SJCRH30 (cell line): ENCODE results near the gene RUNX1. TPM values are rescaled to one million over a fixed set of nuclear protein-coding genes. Genes with fewer than 3 reads are reported as not detected.

ENCODE experiments used
- DNase-seq, 2 experiments: peaks; one replicate each; pipeline ENCODE4 v3.0.0-alpha.2; 2015 to 2020
- H3K27ac ChIP-seq: fragments of 250-450 bp; sonication (Bioruptor Pico); 2 replicates; pipeline ENCODE4 v1.5.1; 2020; ENCODE audit warnings: mild to moderate bottlenecking, moderate library complexity
- H3K27me3 ChIP-seq: fragments of 250-450 bp; sonication (Bioruptor Pico); 2 replicates; pipeline ENCODE4 v1.5.1; 2020; ENCODE audit warnings: mild to moderate bottlenecking, moderate library complexity
- H3K36me3 ChIP-seq: fragments of 250-450 bp; sonication (Bioruptor Pico); 2 replicates; pipeline ENCODE4 v1.5.1; 2020; ENCODE audit warnings: mild to moderate bottlenecking, moderate library complexity
- H3K4me1 ChIP-seq: fragments of 250-450 bp; sonication (Bioruptor Pico); 2 replicates; pipeline ENCODE4 v1.5.1; 2020; ENCODE audit warnings: mild to moderate bottlenecking, moderate library complexity
- H3K4me3 ChIP-seq: fragments of 250-450 bp; sonication (Bioruptor Pico); 2 replicates; pipeline ENCODE4 v1.5.1; 2020; ENCODE audit warnings: mild to moderate bottlenecking, moderate library complexity
- H3K9me3 ChIP-seq: fragments of 250-450 bp; sonication (Bioruptor Pico); replicated peaks from 2 replicates; pipeline ENCODE4 v1.5.1; 2020; ENCODE audit warnings: mild to moderate bottlenecking, moderate library complexity
- total RNA-seq: library from RNA; depleted of rRNA; stranded (reverse); fragments of >200 nt; shearing (Covaris generic); gene quantifications from 2 replicates; pipeline ENCODE4 v1.2.3, GENCODE V29; 2014

Gene RUNX1
- total RNA-seq, 1 experiment from 2014 or later: 23.7 TPM

DNA sequence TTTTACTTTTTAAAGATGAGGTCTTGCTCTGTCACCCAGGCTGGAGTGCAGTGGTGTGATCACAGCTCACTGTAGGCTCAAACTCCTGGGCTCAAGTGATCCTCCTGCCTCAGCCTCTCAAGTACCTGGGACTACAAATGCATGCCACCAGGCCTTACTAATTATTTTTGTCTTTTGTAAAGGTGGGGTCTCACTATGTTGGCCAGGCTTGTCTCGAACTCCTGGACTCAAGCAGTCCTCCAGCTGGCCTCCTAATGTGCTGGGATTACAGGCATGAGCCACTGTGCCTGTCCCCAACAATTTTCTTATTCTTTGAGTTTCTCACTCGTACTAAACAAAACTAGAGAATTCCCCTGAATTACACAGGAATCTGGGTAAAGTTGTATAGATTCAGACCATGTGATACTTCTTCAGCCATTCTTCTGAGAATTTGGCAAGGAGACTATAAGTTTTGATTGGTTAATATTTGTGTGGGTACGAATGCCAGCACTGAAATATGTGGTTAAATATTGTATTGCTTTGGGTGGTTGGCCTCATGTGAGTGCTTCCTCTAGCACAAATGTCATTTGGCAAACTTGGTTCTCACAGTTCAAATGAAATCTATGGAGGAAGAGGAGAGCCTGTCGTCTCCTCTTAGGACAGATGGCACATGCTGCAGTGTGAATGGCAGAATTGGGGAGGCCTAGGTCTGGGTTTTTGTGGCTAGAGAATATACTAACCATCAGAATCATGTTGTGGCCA lies 104.9 kb downstream of the RUNX1 start:
- Histone ChIP-seq H3K36me3 (no peaks in the 10 kb centered on the region; the same call in 1 of the 2 replicates), H3K4me1 (peaks cover 9% of the 10 kb centered on the region; the same call in 1 of the 2 replicates), H3K27me3 (no peaks in the 10 kb centered on the region), H3K27ac (no peak overlapping the region), H3K4me3 (no peak overlapping the region), H3K9me3 (no peaks in the 10 kb centered on the region)
- no peak for DNase-seq

- no peaks in the 10 kb centered on the region for H3K9me3 ChIP-seq
- no peak for DNase-seq
- no peak overlapping the region for H3K4me3 ChIP-seq
Observed at GRCh38 chr21:34942911-34943310, 106.2 kb downstream of the RUNX1 start.

DNA sequence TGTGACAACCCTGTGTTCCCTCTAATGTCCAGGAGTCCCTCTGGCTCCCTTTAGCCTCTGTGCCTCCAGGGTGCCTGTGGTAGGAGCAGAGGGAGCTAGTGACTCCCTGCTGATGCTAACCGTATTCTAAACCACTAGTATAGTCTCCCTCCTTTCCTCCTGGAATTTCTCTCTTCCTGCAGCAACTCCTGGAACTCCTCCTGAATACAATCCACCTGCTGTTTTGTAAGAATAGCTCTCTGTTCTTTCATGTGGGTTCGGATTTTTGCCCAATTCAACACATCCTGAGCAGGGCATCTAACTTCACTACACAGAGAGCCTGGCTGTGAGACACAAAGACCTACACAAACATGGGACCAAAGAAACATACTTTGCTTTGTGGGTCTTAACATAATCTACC lies 107.9 kb downstream of the RUNX1 start:
- Histone ChIP-seq H3K4me1 (peaks cover 4% of the 10 kb centered on the region; the same call in 1 of the 2 replicates), H3K27ac (no peak overlapping the region), H3K9me3 (no peaks in the 10 kb centered on the region), H3K4me3 (no peak overlapping the region), H3K36me3 (no peaks in the 10 kb centered on the region; the same call in 1 of the 2 replicates), H3K27me3 (no peaks in the 10 kb centered on the region)
- no peak for DNase-seq

More at GRCh38 chr21:34942911-34943310, 106.2 kb downstream of the RUNX1 start:
- Histone ChIP-seq H3K27ac (no peak overlapping the region), H3K4me1 (peaks cover 9% of the 10 kb centered on the region), H3K27me3 (no peaks in the 10 kb centered on the region), H3K36me3 (no peaks in the 10 kb centered on the region; the same call in 1 of the 2 replicates)

DNA sequence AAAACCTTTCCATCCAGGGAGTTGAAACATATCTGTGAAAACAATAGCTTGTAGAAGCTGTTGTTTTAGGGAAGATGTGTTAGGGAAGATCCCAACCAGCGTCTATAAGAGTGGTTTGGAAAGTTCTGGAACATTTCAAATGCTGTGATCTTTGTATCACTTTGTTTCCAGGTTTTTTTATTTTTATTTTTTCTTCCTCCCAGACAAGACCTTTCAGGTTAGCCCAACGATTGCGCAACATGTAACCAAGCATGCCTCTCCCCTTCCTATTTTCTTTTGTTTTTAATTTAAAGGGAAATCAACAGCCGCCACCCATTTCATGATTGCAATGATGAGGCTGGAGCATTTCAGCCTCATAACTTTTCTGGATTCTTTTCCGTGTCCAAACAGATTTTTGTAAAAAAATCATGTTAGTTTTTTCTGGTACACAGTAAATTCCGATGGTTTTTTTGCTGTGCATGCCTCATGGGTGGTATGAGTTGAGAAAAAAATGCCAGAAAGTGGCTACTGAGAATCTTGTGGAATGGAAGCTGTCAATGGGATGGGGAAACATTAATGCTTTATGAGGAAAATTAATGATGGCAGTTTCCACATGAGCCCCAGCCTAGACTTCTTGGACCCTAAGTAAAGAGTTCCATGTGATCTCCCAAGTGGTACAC lies 109.3 kb downstream of the RUNX1 start:
- peaks cover 4% of the 10 kb centered on the region; the same call in 1 of the 2 replicates for H3K4me1 ChIP-seq
- no peak overlapping the region for H3K27ac ChIP-seq
- no peaks in the 10 kb centered on the region; the same call in 1 of the 2 replicates for H3K36me3 ChIP-seq
- H3K9me3 ChIP-seq: no peaks in the 10 kb centered on the region
- no peaks in the 10 kb centered on the region for H3K27me3 ChIP-seq
- no peak overlapping the region for H3K4me3 ChIP-seq
- DNase-seq: no peak

- no peaks in the 10 kb centered on the region; the same call in 1 of the 2 replicates for H3K36me3 ChIP-seq
- H3K27ac ChIP-seq: no peak overlapping the region
- no peaks in the 10 kb centered on the region for H3K9me3 ChIP-seq
- H3K27me3 ChIP-seq: no peaks in the 10 kb centered on the region
- no peak for DNase-seq
- H3K4me1 ChIP-seq: peaks cover 4% of the 10 kb centered on the region; the same call in 1 of the 2 replicates
- no peak overlapping the region for H3K4me3 ChIP-seq
Observed at GRCh38 chr21:34938089-34938764, 110.9 kb downstream of the RUNX1 start.

- H3K27me3 ChIP-seq: no peaks in the 10 kb centered on the region
- H3K4me1 ChIP-seq: peaks cover 4% of the 10 kb centered on the region; the same call in 1 of the 2 replicates
- peak in 1 of 2 experiments; percentile 44 for DNase-seq
- H3K36me3 ChIP-seq: no peaks in the 10 kb centered on the region; the same call in 1 of the 2 replicates
- H3K4me3 ChIP-seq: no peak overlapping the region
- no peaks in the 10 kb centered on the region for H3K9me3 ChIP-seq
- no peak overlapping the region for H3K27ac ChIP-seq
Observed at GRCh38 chr21:34936883-34937563, 112.1 kb downstream of the RUNX1 start.

DNA sequence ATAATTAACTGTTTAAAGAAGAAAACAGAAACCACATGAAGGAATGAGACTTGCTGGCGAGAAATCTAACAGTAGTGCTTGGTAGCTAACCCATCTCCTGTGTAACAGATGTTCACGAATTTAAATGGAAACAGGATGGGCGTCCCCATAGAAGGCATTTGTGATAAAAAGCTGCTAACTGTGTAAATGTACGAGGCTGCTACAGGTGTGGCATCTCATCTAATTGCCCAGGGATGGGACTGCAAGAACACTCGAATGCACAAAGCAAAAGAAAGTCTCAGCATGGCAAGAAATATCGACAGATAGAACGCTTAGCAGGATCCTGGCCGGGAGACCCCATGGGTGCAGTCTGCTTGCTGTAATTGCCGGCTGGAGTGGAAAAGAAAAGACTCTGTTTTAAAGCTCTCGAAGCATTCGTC lies 112.7 kb downstream of the RUNX1 start:
- H3K27ac ChIP-seq: no peak overlapping the region
- no peak for DNase-seq
- peaks cover 4% of the 10 kb centered on the region; the same call in 1 of the 2 replicates for H3K4me1 ChIP-seq
- H3K4me3 ChIP-seq: no peak overlapping the region
- H3K36me3 ChIP-seq: no peaks in the 10 kb centered on the region; the same call in 1 of the 2 replicates
- no peaks in the 10 kb centered on the region for H3K9me3 ChIP-seq
- H3K27me3 ChIP-seq: no peaks in the 10 kb centered on the region

GRCh38 chr21:34935898-34936297 lies 113.2 kb downstream of the RUNX1 start:
- H3K27ac ChIP-seq: no peak overlapping the region
- no peaks in the 10 kb centered on the region for H3K9me3 ChIP-seq
- H3K4me3 ChIP-seq: no peak overlapping the region
- H3K4me1 ChIP-seq: peaks cover 4% of the 10 kb centered on the region; the same call in 1 of the 2 replicates
- DNase-seq: no peak
- H3K36me3 ChIP-seq: no peaks in the 10 kb centered on the region; the same call in 1 of the 2 replicates
- H3K27me3 ChIP-seq: no peaks in the 10 kb centered on the region

- H3K36me3 ChIP-seq: no peaks in the 10 kb centered on the region; the same call in 1 of the 2 replicates
- no peaks in the 10 kb centered on the region for H3K27me3 ChIP-seq
- peaks cover 4% of the 10 kb centered on the region; the same call in 1 of the 2 replicates for H3K4me1 ChIP-seq
- no peak overlapping the region for H3K27ac ChIP-seq
- H3K4me3 ChIP-seq: no peak overlapping the region
- no peaks in the 10 kb centered on the region for H3K9me3 ChIP-seq
- no peak for DNase-seq
Observed at GRCh38 chr21:34935452-34935851, 113.7 kb downstream of the RUNX1 start.

GRCh38 chr21:34934350-34934749 lies 114.8 kb downstream of the RUNX1 start:
- DNase-seq: no peak
- no peaks in the 10 kb centered on the region for H3K9me3 ChIP-seq
- H3K4me1 ChIP-seq: peaks cover 4% of the 10 kb centered on the region; the same call in 1 of the 2 replicates
- no peak overlapping the region for H3K27ac ChIP-seq
- no peaks in the 10 kb centered on the region for H3K27me3 ChIP-seq
- no peaks in the 10 kb centered on the region; the same call in 1 of the 2 replicates for H3K36me3 ChIP-seq
- H3K4me3 ChIP-seq: no peak overlapping the region

GRCh38 chr21:34933609-34934335 lies 115.3 kb downstream of the RUNX1 start:
- no peaks in the 10 kb centered on the region; the same call in 1 of the 2 replicates for H3K36me3 ChIP-seq
- H3K4me1 ChIP-seq: peaks cover 10% of the 10 kb centered on the region
- peak; percentile 44 to 66 for DNase-seq
- H3K27ac ChIP-seq: no peak overlapping the region
- H3K9me3 ChIP-seq: no peaks in the 10 kb centered on the region
- H3K4me3 ChIP-seq: no peak overlapping the region
- H3K27me3 ChIP-seq: no peaks in the 10 kb centered on the region

DNA sequence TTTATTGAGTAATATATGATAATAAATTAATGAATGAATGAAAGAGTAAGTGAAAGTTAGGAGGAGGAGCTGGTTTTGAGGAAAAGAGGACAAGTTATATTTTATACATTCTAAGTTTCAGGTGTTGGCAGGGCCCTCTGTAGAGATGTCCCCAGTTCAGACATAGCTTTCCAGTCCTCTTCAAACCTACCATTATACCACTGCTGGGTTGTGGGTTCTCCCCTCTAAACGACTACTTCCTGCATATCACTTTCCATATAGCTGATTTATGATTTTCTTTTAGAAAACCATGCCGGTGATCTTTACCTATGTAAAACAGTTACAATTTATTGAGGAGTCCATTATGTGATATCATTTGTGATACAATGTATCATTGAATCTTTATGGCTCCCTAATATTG lies 116.9 kb downstream of the RUNX1 start:
- Histone ChIP-seq H3K4me1 (peaks cover 11% of the 10 kb centered on the region), H3K36me3 (no peaks in the 10 kb centered on the region; the same call in 1 of the 2 replicates), H3K27ac (no peak overlapping the region), H3K4me3 (no peak overlapping the region), H3K9me3 (no peaks in the 10 kb centered on the region), H3K27me3 (no peaks in the 10 kb centered on the region)
- DNase-seq: no peak

- Histone ChIP-seq H3K27me3 (no peaks in the 10 kb centered on the region), H3K27ac (no peak overlapping the region), H3K4me3 (no peak overlapping the region), H3K36me3 (no peaks in the 10 kb centered on the region; the same call in 1 of the 2 replicates), H3K4me1 (peaks cover 7% of the 10 kb centered on the region), H3K9me3 (no peaks in the 10 kb centered on the region)
- DNase-seq: no peak
Observed at GRCh38 chr21:34930971-34931370, 118.1 kb downstream of the RUNX1 start.
